GM21576 (cell line): Measurements from ENCODE around the gene PTPRG.
"Not testable (repeated sequence)": the region's sequence is repeated elsewhere in the genome, so short reads cannot be mapped to it uniquely, and the experiment has no call there.

Source experiments
- ATAC-seq: cut with Tn5 transposase; IDR thresholded peaks from one replicate; pipeline ENCODE4 v1.9.1; 2021; ENCODE audit warnings: mild to moderate bottlenecking, moderate library complexity; ENCODE audit not compliant: unreplicated experiment

PTPRG gene

GRCh38 chr3:61813636-61814035 is 252.3 kb downstream of the PTPRG start:
- ATAC-seq = no peak

GRCh38 chr3:61814674-61815073 is 253.3 kb downstream of the PTPRG start:
- no peak for ATAC-seq

- ATAC-seq = not testable (repeated sequence)
Measured at GRCh38 chr3:61816304-61816703, 254.9 kb downstream of the PTPRG start.

GRCh38 chr3:61819861-61820260 is 258.5 kb downstream of the PTPRG start:
- ATAC-seq = no peak

- ATAC-seq = no peak
Measured at GRCh38 chr3:61820306-61820992, 259.1 kb downstream of the PTPRG start.

- ATAC-seq = no peak
Measured at GRCh38 chr3:61821823-61822251, 260.5 kb downstream of the PTPRG start.

GRCh38 chr3:61822588-61822987 is 261.2 kb downstream of the PTPRG start:
- no peak for ATAC-seq

- no peak for ATAC-seq
Measured at GRCh38 chr3:61824553-61825135, 263.3 kb downstream of the PTPRG start.

GRCh38 chr3:61826161-61826560 is 264.8 kb downstream of the PTPRG start:
- no peak for ATAC-seq

- no peak for ATAC-seq
Measured at GRCh38 chr3:61828184-61828874, 267.0 kb downstream of the PTPRG start.

GRCh38 chr3:61828880-61829721 is 267.7 kb downstream of the PTPRG start:
- no peak for ATAC-seq

- ATAC-seq = no peak
Measured at GRCh38 chr3:61829722-61830350, 268.5 kb downstream of the PTPRG start.

GRCh38 chr3:61831973-61832372 is 270.6 kb downstream of the PTPRG start:
- ATAC-seq = no peak

- no peak for ATAC-seq
Measured at GRCh38 chr3:61832375-61833229, 271.2 kb downstream of the PTPRG start.

- no peak for ATAC-seq
Measured at GRCh38 chr3:61839256-61839655, 277.9 kb downstream of the PTPRG start.

- ATAC-seq = no peak
Measured at GRCh38 chr3:61841111-61841845, 279.9 kb downstream of the PTPRG start.

- no peak for ATAC-seq
Measured at GRCh38 chr3:61841988-61842387, 280.6 kb downstream of the PTPRG start.

GRCh38 chr3:61844346-61844745 is 283.0 kb downstream of the PTPRG start:
- ATAC-seq = no peak

GRCh38 chr3:61846488-61846887 is 285.1 kb downstream of the PTPRG start:
- no peak for ATAC-seq
